SJSA1 (cell line): ENCODE data around the gene MTX3. TPM values are rescaled to one million over a fixed set of nuclear protein-coding genes. Genes with fewer than 3 reads are reported as not detected.

ENCODE experiments used
- DNase-seq, 2 experiments: peaks; one replicate each; pipeline ENCODE4 v3.0.0-alpha.2; 2015 to 2020; ENCODE audit warnings: low spot score in 2 of 2, low read depth in 1 of 2
- H3K27ac ChIP-seq: fragments of 250-450 bp; sonication (Bioruptor Pico); 2 replicates; pipeline ENCODE4 v1.5.1; 2020; ENCODE audit warnings: mild to moderate bottlenecking, moderate library complexity
- H3K27me3 ChIP-seq: fragments of 250-450 bp; sonication (Bioruptor Pico); replicated peaks from 2 replicates; pipeline ENCODE4 v1.5.1; 2020; ENCODE audit warnings: mild to moderate bottlenecking, moderate library complexity
- H3K36me3 ChIP-seq: fragments of 250-450 bp; sonication (Bioruptor Pico); 2 replicates; pipeline ENCODE4 v1.5.1; 2020; ENCODE audit warnings: mild to moderate bottlenecking
- H3K4me1 ChIP-seq: fragments of 250-450 bp; sonication (Bioruptor Pico); replicated peaks from 2 replicates; pipeline ENCODE4 v1.6.1; 2021; ENCODE audit warnings: mild to moderate bottlenecking
- H3K4me3 ChIP-seq: fragments of 250-450 bp; sonication (Bioruptor Pico); 2 replicates; pipeline ENCODE4 v1.5.1; 2020; ENCODE audit warnings: mild to moderate bottlenecking
- H3K9me3 ChIP-seq: fragments of 250-450 bp; sonication (Bioruptor Pico); replicated peaks from 2 replicates; pipeline ENCODE4 v1.5.1; 2020; ENCODE audit warnings: mild to moderate bottlenecking
- total RNA-seq: library from RNA; depleted of rRNA; stranded (reverse); fragments of >200 nt; shearing (Covaris generic); gene quantifications from 2 replicates; pipeline ENCODE4 v1.2.3, GENCODE V29; 2014

Gene MTX3
- total RNA-seq, 1 experiment from 2014 or later = 25.3 TPM

- Histone ChIP-seq H3K36me3 (peaks cover 26% of the 10 kb centered on the region), H3K4me3 (no peak overlapping the region), H3K27me3 (no peaks in the 10 kb centered on the region), H3K27ac (peak overlapping the region; percentile 32; the same call in 1 of the 2 replicates), H3K4me1 (peaks cover 39% of the 10 kb centered on the region), H3K9me3 (no peaks in the 10 kb centered on the region)
- DNase-seq = no peak
These were observed 17.1 kb downstream of the MTX3 start for GRCh38 chr5:79973996-79974395.

- DNase-seq = peak; percentile 53 to 77
- H3K27ac ChIP-seq = peak overlapping the region; percentile 40
- peaks cover 23% of the 10 kb centered on the region for H3K36me3 ChIP-seq
- H3K9me3 ChIP-seq = no peaks in the 10 kb centered on the region
- peaks cover 39% of the 10 kb centered on the region for H3K4me1 ChIP-seq
- no peaks in the 10 kb centered on the region for H3K27me3 ChIP-seq
- no peak overlapping the region for H3K4me3 ChIP-seq
These were observed 17.6 kb downstream of the MTX3 start for GRCh38 chr5:79973511-79973910.

- Histone ChIP-seq H3K36me3 (peaks cover 4% of the 10 kb centered on the region; the same call in 1 of the 2 replicates), H3K9me3 (no peaks in the 10 kb centered on the region), H3K4me3 (no peak overlapping the region), H3K4me1 (peaks cover 39% of the 10 kb centered on the region), H3K27ac (0 out of 2 replicates have a peak overlapping the region, but pooled peaks have one; percentile 10), H3K27me3 (no peaks in the 10 kb centered on the region)
- DNase-seq = no peak
These were observed 19.9 kb downstream of the MTX3 start for GRCh38 chr5:79971156-79971555.

GRCh38 chr5:79966448-79966847 is 24.6 kb downstream of the MTX3 start:
- H3K27me3 ChIP-seq = no peaks in the 10 kb centered on the region
- no peaks in the 10 kb centered on the region for H3K9me3 ChIP-seq
- no peak overlapping the region for H3K4me3 ChIP-seq
- H3K27ac ChIP-seq = no peak overlapping the region
- H3K4me1 ChIP-seq = peaks cover 18% of the 10 kb centered on the region
- no peaks in the 10 kb centered on the region for H3K36me3 ChIP-seq
- no peak for DNase-seq

GRCh38 chr5:79964136-79964535 is 26.9 kb downstream of the MTX3 start:
- peaks cover 10% of the 10 kb centered on the region for H3K4me1 ChIP-seq
- no peak overlapping the region for H3K4me3 ChIP-seq
- no peaks in the 10 kb centered on the region for H3K9me3 ChIP-seq
- no peaks in the 10 kb centered on the region for H3K27me3 ChIP-seq
- no peaks in the 10 kb centered on the region for H3K36me3 ChIP-seq
- no peak for DNase-seq
- H3K27ac ChIP-seq = no peak overlapping the region

DNA sequence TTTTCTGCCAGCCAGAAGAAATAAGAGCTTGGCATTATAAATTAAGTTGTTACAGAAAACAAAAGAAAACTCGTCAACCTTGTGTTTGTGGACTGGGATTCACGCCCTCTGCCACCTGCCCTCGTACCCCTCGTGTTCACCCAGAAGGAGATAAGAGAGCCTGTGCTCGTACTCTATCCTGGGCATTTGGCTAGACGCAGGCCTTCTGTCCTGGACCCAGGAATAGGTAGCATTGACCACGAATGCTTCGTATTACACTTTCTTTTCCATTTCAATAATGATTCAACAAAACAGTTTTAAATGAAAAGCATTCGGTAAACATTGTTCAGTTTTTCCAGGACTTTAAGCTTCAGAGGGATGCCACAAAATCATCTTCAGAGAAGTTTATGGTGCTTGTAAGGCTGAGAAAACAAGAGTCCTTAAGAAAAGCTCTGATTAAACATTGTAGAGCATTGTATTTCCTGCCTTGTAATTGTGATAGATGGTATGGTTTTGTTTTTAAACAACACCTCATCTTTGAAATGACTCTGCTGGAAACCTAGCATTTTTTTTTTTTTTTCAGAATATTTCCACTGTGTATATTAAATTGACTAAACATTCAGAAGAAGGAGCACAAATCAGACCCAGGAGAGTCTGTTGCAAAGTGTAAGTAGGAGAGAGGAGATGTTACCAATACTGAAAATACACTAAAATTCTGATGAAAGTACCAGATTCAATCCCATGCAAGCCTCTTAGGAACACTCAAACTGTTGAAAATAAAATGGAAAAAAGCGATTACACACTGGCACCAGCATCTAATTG is 27.6 kb downstream of the MTX3 start:
- Histone ChIP-seq H3K9me3 (no peaks in the 10 kb centered on the region), H3K27ac (no peak overlapping the region), H3K4me3 (no peak overlapping the region), H3K4me1 (peaks cover 10% of the 10 kb centered on the region), H3K27me3 (no peaks in the 10 kb centered on the region), H3K36me3 (no peaks in the 10 kb centered on the region)
- no peak for DNase-seq

DNA sequence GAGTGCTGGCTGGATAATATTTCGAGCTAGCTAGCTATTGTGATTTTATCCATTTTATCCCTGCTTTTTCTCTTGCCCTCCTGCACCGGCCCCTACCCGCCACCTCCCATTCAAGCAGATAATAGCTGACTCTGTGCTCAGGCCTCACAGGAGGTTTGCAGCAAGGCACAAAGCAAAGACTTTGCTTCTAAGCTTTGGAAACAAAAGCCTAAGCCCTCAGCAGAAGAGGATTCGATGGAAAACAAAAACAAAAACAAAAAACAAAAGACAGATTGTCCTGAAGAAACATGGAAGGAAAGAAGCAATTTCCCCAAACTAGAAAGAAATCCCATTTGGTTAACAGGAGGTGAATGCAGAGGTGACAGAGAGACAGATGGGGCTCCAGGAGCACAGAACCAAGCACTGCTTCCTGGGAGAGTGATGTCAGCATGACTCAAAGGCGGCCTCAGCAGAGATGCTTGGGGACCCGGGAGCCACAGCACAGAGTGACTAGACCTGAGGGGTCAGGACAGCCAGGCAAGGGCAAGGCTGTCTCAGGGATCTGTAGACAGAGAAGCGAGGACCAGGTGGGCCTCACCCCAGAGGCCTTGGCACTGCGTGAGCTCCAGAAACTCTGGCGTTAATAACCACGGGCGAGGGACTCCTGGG is 28.4 kb downstream of the MTX3 start:
- peaks cover 10% of the 10 kb centered on the region for H3K4me1 ChIP-seq
- H3K27ac ChIP-seq = no peak overlapping the region
- H3K9me3 ChIP-seq = no peaks in the 10 kb centered on the region
- H3K27me3 ChIP-seq = no peaks in the 10 kb centered on the region
- H3K36me3 ChIP-seq = no peaks in the 10 kb centered on the region
- H3K4me3 ChIP-seq = no peak overlapping the region
- DNase-seq = no peak

DNA sequence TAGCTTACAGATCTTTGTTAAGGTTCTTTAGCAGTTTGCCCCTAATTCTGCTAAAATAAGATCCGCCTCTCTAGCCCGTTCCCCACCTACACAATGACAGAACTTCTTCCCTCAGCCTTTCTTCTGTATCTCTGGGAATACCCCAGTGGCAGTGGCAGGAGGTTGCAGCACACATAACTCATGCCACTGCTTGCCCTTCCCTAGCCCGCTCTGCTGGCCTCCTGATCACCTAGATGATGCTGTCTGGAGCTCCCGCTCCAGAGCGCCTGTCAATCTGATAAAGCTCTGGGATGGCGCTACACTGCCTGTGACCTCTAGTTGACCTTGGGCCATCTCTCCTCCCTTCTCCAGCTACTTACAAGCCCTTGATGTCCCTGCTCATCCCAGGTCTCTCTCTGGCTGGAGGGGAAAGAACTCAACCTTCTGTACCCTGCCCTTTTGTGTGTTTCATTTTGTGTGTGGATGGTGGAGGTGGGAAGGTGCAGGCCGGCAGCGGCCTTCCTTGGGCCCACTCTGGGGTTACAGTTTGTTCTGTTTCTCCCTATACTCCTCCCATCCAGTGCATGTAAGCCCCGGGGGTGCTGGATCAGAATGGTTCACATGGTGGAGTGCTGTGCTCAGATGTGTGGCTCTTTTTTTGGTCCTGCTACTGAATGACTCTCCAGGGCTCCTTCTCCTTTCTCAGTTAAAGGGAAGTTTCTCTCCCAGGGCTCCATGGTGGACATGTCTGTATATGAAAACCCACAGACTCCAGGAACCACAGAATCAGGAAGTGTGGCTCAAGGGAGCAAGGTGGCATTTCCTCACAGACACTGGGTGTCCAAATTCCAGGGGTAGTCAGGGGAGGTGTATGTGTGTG is 29.1 kb downstream of the MTX3 start:
- no peaks in the 10 kb centered on the region for H3K36me3 ChIP-seq
- DNase-seq = no peak
- no peak overlapping the region for H3K27ac ChIP-seq
- no peaks in the 10 kb centered on the region for H3K27me3 ChIP-seq
- peaks cover 10% of the 10 kb centered on the region for H3K4me1 ChIP-seq
- H3K9me3 ChIP-seq = no peaks in the 10 kb centered on the region
- H3K4me3 ChIP-seq = no peak overlapping the region

DNA sequence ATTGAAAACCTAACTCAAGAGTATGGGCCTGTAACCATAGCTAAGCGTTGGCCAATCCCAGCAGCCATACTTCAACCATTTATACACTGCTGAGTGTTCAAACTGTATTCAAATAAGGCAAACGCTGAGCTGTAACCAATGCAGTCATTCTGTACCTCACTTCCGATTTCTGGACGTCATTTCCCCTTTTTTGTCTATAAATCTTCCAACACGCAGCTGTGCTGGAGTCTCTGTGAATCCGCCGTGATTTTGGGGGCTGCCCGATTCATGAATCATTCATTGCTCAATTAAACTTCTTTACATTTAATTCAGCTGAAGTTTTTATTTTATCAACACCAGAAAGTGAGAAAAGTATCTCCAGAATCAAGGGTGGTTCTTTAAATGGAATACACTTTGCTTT is 31.7 kb downstream of the MTX3 start:
- no peak for DNase-seq

GRCh38 chr5:79955941-79956670 is 35.0 kb downstream of the MTX3 start:
- no peak overlapping the region for H3K27ac ChIP-seq
- no peak overlapping the region for H3K4me3 ChIP-seq
- DNase-seq = peak; percentile 59 to 79
- no peaks in the 10 kb centered on the region for H3K27me3 ChIP-seq
- H3K36me3 ChIP-seq = no peaks in the 10 kb centered on the region
- H3K9me3 ChIP-seq = no peaks in the 10 kb centered on the region
- H3K4me1 ChIP-seq = peaks cover 14% of the 10 kb centered on the region

More for the DNA sequence above, 31.7 kb downstream of the MTX3 start:
- H3K9me3 ChIP-seq = no peaks in the 10 kb centered on the region
- peaks cover 24% of the 10 kb centered on the region for H3K4me1 ChIP-seq
- no peak overlapping the region for H3K4me3 ChIP-seq
- H3K27me3 ChIP-seq = no peaks in the 10 kb centered on the region
- no peaks in the 10 kb centered on the region for H3K36me3 ChIP-seq
- H3K27ac ChIP-seq = no peak overlapping the region

DNA sequence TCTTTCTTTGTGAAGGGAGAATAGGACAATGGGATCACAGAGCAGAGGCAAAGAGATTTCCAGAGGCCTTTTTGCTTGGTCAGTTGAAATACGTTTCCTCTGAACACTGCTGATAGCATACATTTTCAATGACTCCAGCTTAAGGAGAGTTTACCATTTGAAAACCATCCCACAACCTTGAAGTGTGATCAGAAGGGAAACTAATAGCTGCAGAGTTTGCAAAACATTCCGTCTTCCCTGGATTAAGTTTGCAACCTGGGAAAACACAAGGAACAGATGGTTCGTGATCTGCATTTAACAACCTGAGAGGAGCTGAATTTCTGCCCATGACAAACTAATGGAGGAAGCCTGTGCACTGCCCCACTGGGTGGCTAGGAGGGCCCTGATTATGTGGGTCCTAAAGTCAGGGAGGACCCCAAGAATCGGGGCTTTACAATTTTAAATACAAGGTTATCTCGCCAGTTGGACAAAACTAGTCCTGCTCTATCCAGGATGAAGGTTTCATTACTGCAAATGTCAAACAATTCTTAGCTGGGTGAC is 35.6 kb downstream of the MTX3 start:
- H3K4me3 ChIP-seq = no peak overlapping the region
- no peaks in the 10 kb centered on the region for H3K27me3 ChIP-seq
- no peak overlapping the region for H3K27ac ChIP-seq
- no peaks in the 10 kb centered on the region for H3K9me3 ChIP-seq
- H3K36me3 ChIP-seq = no peaks in the 10 kb centered on the region
- peaks cover 14% of the 10 kb centered on the region for H3K4me1 ChIP-seq
- no peak for DNase-seq

- Histone ChIP-seq H3K27ac (no peak overlapping the region), H3K9me3 (no peaks in the 10 kb centered on the region), H3K36me3 (no peaks in the 10 kb centered on the region), H3K27me3 (no peaks in the 10 kb centered on the region), H3K4me1 (peaks cover 14% of the 10 kb centered on the region), H3K4me3 (no peak overlapping the region)
- no peak for DNase-seq
These were observed 36.4 kb downstream of the MTX3 start for GRCh38 chr5:79954620-79955019.

DNA sequence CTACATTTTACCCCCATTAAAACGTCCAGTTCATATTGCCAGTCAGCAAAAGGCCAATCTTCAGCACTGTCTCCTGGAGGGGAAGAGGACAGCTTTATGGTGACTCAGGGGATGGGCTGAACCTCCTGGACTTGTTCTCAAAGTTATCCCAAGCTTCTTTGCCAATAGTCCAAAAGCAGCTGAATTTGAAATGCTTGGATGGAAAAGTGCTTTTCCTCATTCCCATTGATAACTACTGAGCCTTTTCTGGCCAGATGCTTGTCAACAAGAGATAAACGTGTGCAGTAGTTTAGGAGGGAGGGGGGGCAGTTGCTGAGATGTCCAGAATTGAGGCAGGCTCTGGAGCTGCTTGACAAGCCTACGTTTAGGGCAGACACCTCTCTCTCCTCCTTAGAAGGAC is 43.5 kb downstream of the MTX3 start:
- H3K27ac ChIP-seq = no peak overlapping the region
- H3K4me1 ChIP-seq = no peaks in the 10 kb centered on the region
- no peaks in the 10 kb centered on the region for H3K27me3 ChIP-seq
- no peaks in the 10 kb centered on the region for H3K36me3 ChIP-seq
- no peaks in the 10 kb centered on the region for H3K9me3 ChIP-seq
- no peak for DNase-seq
- H3K4me3 ChIP-seq = no peak overlapping the region
